Endodermal cell (in vitro differentiated cells): ENCODE data around the gene BCL2. TPM values are rescaled to one million over a fixed set of nuclear protein-coding genes. Genes with fewer than 3 reads are reported as not detected.

ENCODE experiments used
- DNase-seq: peaks from one replicate; pipeline ENCODE4 v3.0.0-alpha.2; 2017
- H3K27ac ChIP-seq: 2 replicates; pipeline ENCODE4 v1.5.1; 2013; ENCODE audit warnings: mild to moderate bottlenecking, low read depth, low read length, moderate library complexity
- H3K27me3 ChIP-seq: 2 replicates; pipeline ENCODE4 v1.6.1; 2013; ENCODE audit warnings: mild to moderate bottlenecking, low read length, moderate library complexity; ENCODE audit not compliant: insufficient read depth, control insufficient read depth, poor library complexity, severe bottlenecking
- H3K36me3 ChIP-seq: 2 replicates; pipeline ENCODE4 v1.7.0; 2013; ENCODE audit warnings: mild to moderate bottlenecking, low read length, moderate library complexity; ENCODE audit not compliant: control insufficient read depth, insufficient read depth
- H3K4me1 ChIP-seq: one replicate; pipeline ENCODE4 v1.7.0; 2013; ENCODE audit warnings: low read length; ENCODE audit not compliant: control insufficient read depth, insufficient read depth
- H3K4me3 ChIP-seq: 2 replicates; pipeline ENCODE4 v1.5.1; 2013; ENCODE audit warnings: mild to moderate bottlenecking, low read length, moderate library complexity
- H3K9ac ChIP-seq: 2 replicates; pipeline ENCODE4 v1.6.1; 2013; ENCODE audit warnings: mild to moderate bottlenecking, low read length, moderate library complexity; ENCODE audit not compliant: poor library complexity, severe bottlenecking; ENCODE audit errors: extremely low read depth
- H3K9me3 ChIP-seq: 2 replicates; pipeline ENCODE4 v1.6.1; 2013; ENCODE audit warnings: mild to moderate bottlenecking, low read length, moderate library complexity; ENCODE audit not compliant: control insufficient read depth
- H3K27ac Mint-ChIP-seq: 2 replicates; pipeline ENCODE4 v1.8.0; 2020; ENCODE audit warnings: mixed read lengths
- H3K27me3 Mint-ChIP-seq: 2 replicates; pipeline ENCODE4 v1.8.0; 2021; ENCODE audit warnings: mild to moderate bottlenecking, mixed read lengths; ENCODE audit not compliant: insufficient read depth
- H3K36me3 Mint-ChIP-seq: 2 replicates; pipeline ENCODE4 v1.8.0; 2020; ENCODE audit warnings: low read depth, mixed read lengths
- H3K4me1 Mint-ChIP-seq: 2 replicates; pipeline ENCODE4 v1.8.0; 2020; ENCODE audit warnings: mixed read lengths
- H3K4me3 Mint-ChIP-seq: 2 replicates; pipeline ENCODE4 v1.8.0; 2020; ENCODE audit warnings: mild to moderate bottlenecking, moderate library complexity, mixed read lengths
- H3K9me3 Mint-ChIP-seq: 2 replicates; pipeline ENCODE4 v1.8.0; 2020; ENCODE audit warnings: mild to moderate bottlenecking, mixed read lengths
- CTCF ChIP-seq: fragments of 200-600 bp; sonication (generic); conservative IDR thresholded peaks from 2 replicates; pipeline ENCODE4 v1.5.0; 2021; ENCODE audit warnings: antibody characterized with exemption, mild to moderate bottlenecking
- WGBS, 2 experiments: methylation state at CpG; one replicate each; pipeline versions ENCODE4 v1.1.5 to v1.1.7; 2013; ENCODE audit warnings: missing lambda C conversion rate in 2 of 2, mixed read lengths in 1 of 2; ENCODE audit not compliant: insufficient coverage in 1 of 2, insufficient read length in 1 of 2; 5-methylcytosine and 5-hydroxymethylcytosine counted together
- total RNA-seq, 2 donors: library from RNA; stranded (reverse); fragmentation: NEBNext Ultra II Directional in 1 of 2; extraction: Animal tissue kit (Norgen Biotek cat#: 25700) in 1 of 2; gene quantifications; 2 replicates in 1 of 2; 3 replicates in 1 of 2; pipeline ENCODE4 v1.2.1, GENCODE V29; 2021

BCL2 gene
- total RNA-seq, 2 donors from 2014 or later = 1.4 to 2.3 TPM

DNA sequence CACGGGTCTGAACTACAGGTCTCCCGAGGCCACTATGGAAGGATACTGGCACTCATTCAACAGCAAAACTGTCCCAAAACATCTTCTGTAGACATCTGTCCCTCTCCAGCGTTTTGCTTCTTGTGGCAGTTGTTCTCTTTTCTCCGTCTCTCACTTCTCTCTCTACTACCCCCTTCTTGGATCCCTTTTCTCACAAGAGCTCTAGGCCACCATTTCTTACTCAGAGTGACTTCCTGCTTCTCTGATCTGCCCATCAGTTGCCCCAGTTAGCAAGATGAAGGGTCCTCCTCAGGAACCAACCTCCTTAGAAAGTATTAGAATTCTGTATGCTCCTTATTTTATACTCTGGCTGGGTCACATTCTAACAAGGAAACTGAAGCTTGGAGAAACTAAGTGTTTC, 32.6 kb downstream of the BCL2 start:
- no peaks in the 10 kb centered on the region for H3K27me3 Mint-ChIP-seq
- TF ChIP-seq CTCF = no peak
- Histone ChIP-seq H3K9me3 (no peaks in the 10 kb centered on the region), H3K27me3 (no peaks in the 10 kb centered on the region), H3K4me1 (peaks cover 5% of the 10 kb centered on the region), H3K9ac (no peak overlapping the region), H3K4me3 (no peak overlapping the region), H3K36me3 (no peaks in the 10 kb centered on the region), H3K27ac (no peak overlapping the region)
- WGBS, 2 experiments = 90 to 95% methylated on average over 4 of the region's 4 CpGs
- H3K36me3 Mint-ChIP-seq = no peaks in the 10 kb centered on the region
- no peak for DNase-seq
- no peak overlapping the region for H3K4me3 Mint-ChIP-seq
- no peak overlapping the region for H3K27ac Mint-ChIP-seq
- no peaks in the 10 kb centered on the region for H3K9me3 Mint-ChIP-seq
- H3K4me1 Mint-ChIP-seq = peaks cover 21% of the 10 kb centered on the region

DNA sequence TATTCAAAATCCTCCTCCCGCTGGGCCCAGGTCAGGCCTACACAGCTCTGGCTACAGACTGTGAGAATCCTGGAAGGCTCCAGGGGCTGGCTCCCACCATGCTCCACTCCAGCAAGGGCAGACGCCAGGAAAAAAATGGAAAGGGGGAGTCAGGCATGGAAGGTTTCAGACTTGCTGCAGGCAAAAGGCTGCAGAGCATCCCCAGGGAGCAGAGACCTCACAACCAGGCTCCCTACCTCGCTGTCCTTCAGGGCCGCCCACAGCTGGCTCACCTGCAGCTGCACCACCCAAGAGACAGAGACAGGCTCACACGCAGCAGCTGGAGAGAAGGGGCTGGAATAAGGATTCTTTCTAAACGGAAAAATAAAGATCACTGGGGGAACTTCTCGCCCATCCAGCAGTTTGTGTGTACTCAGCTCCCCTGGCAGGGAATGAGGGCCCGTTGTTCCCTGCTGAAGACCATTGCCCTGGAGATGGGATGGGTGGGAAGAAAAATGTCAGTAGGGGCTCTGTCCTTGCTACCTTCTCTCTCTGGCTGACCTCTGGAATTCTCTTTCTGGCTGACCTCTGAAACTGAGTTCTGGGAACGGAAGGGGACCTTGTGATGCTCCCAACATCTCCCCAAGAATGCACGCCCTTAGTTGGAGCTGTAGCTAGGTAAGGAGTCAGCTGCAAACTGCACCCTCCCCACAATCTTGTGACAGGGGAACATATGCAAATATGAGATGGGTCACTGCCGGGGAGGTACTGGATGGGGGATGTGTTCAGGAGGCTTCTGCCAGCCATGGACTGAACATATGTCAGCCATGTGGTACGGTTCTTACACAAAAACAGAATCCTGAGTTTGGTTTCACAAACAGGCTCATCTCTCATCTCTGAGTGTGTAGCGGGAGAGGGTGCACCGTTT, 34.5 kb downstream of the BCL2 start:
- H3K27me3 Mint-ChIP-seq = no peaks in the 10 kb centered on the region
- H3K27me3 ChIP-seq = no peaks in the 10 kb centered on the region
- peaks cover 4% of the 10 kb centered on the region for H3K4me1 Mint-ChIP-seq
- TF ChIP-seq CTCF = no peak
- no peak overlapping the region for H3K9ac ChIP-seq
- no peak for DNase-seq
- H3K36me3 ChIP-seq = no peaks in the 10 kb centered on the region
- H3K4me3 Mint-ChIP-seq = no peak overlapping the region
- H3K4me1 ChIP-seq = no peaks in the 10 kb centered on the region
- no peak overlapping the region for H3K4me3 ChIP-seq
- no peak overlapping the region for H3K27ac ChIP-seq
- no peak overlapping the region for H3K27ac Mint-ChIP-seq
- 89 to 90% methylated on average over 5 to 14 of the region's 14 CpGs for WGBS, 2 experiments
- no peaks in the 10 kb centered on the region for H3K9me3 Mint-ChIP-seq
- H3K36me3 Mint-ChIP-seq = no peaks in the 10 kb centered on the region
- H3K9me3 ChIP-seq = no peaks in the 10 kb centered on the region

- Histone ChIP-seq H3K4me1 (no peaks in the 10 kb centered on the region), H3K9ac (no peak overlapping the region), H3K36me3 (no peaks in the 10 kb centered on the region), H3K27ac (no peak overlapping the region), H3K4me3 (no peak overlapping the region), H3K27me3 (no peaks in the 10 kb centered on the region), H3K9me3 (no peaks in the 10 kb centered on the region)
- Mint-ChIP-seq H3K4me1 (no peaks in the 10 kb centered on the region), H3K4me3 (no peak overlapping the region), H3K27ac (no peak overlapping the region), H3K27me3 (no peaks in the 10 kb centered on the region), H3K9me3 (no peaks in the 10 kb centered on the region), H3K36me3 (no peaks in the 10 kb centered on the region)
- no peak for TF ChIP-seq CTCF
- 89 to 96% methylated on average over 4 of the region's 5 CpGs for WGBS, 2 experiments
- no peak for DNase-seq
Observed at GRCh38 chr18:63284173-63284799, 35.3 kb downstream of the BCL2 start.
